Measurements from ENCODE around the gene TICAM2.

Gene TICAM2

GRCh38 chr5:115605436-115605835 lies 3.2 kb upstream of the TICAM2 start:
- DNase-seq = no peak

GRCh38 chr5:115602591-115603125 lies 379 bp upstream of the TICAM2 start:
- no peak for DNase-seq

- DNase-seq = no peak
Observed at GRCh38 chr5:115600766-115601165, 1.5 kb downstream of the TICAM2 start.

- no peak for DNase-seq
Observed at GRCh38 chr5:115599924-115600323, 2.4 kb downstream of the TICAM2 start.

GRCh38 chr5:115599502-115599901 lies 2.8 kb downstream of the TICAM2 start:
- DNase-seq = no peak

GRCh38 chr5:115594128-115595047 lies 7.9 kb downstream of the TICAM2 start:
- no peak for DNase-seq

GRCh38 chr5:115589043-115589442 lies 13.2 kb downstream of the TICAM2 start:
- DNase-seq = no peak

- no peak for DNase-seq
Observed at GRCh38 chr5:115588640-115589039, 13.6 kb downstream of the TICAM2 start.

- DNase-seq = peak; percentile 13
Observed at GRCh38 chr5:115586525-115587146, 15.6 kb downstream of the TICAM2 start.

- DNase-seq = no peak
Observed at GRCh38 chr5:115585265-115585664, 17.0 kb downstream of the TICAM2 start.

GRCh38 chr5:115584501-115584900 lies 17.8 kb downstream of the TICAM2 start:
- DNase-seq = no peak

- DNase-seq = no peak
Observed at GRCh38 chr5:115583474-115583873, 18.8 kb downstream of the TICAM2 start.

GRCh38 chr5:115580941-115581340 lies 21.3 kb downstream of the TICAM2 start:
- no peak for DNase-seq

GRCh38 chr5:115579747-115580173 lies 22.5 kb downstream of the TICAM2 start:
- no peak for DNase-seq

GRCh38 chr5:115579216-115579615 lies 23.1 kb downstream of the TICAM2 start:
- DNase-seq = no peak

GRCh38 chr5:115578657-115579056 lies 23.6 kb downstream of the TICAM2 start:
- no peak for DNase-seq

- DNase-seq = no peak
Observed at GRCh38 chr5:115577741-115578140, 24.5 kb downstream of the TICAM2 start.

- no peak for DNase-seq
Observed at GRCh38 chr5:115577329-115577728, 24.9 kb downstream of the TICAM2 start.

GRCh38 chr5:115575167-115576070 lies 26.9 kb downstream of the TICAM2 start:
- no peak for DNase-seq

- no peak for DNase-seq
Observed at GRCh38 chr5:115573133-115573532, 29.1 kb downstream of the TICAM2 start.

- DNase-seq = no peak
Observed at GRCh38 chr5:115571441-115571878, 30.8 kb downstream of the TICAM2 start.

- DNase-seq = no peak
Observed at GRCh38 chr5:115568668-115569067, 33.6 kb downstream of the TICAM2 start.

GRCh38 chr5:115565233-115565632 lies 37.0 kb downstream of the TICAM2 start:
- no peak for DNase-seq
